HepG2 (cell line): ENCODE measurements around the gene PTGER4. TPM values are rescaled to one million over a fixed set of nuclear protein-coding genes. Genes with fewer than 3 reads are reported as not detected.

Source experiments
- ATAC-seq: fragments of 200-7000 bp; cut with Tn5 transposase; 3 replicates; pipeline ENCODE4 v1.9.1; 2020; ENCODE audit warnings: mild to moderate bottlenecking, moderate library complexity
- BruUV-seq: library from RNA; stranded (reverse); fragments of 400-500 nt; replicated peaks from 2 replicates; lab custom pipeline; 2021; lab: Mats Ljungman, UMichigan
- CTCF ChIA-PET: fragments of 300-600 bp; formaldehyde crosslinking; extraction: SDS; loops from one replicate; lab custom pipeline; 2021; ENCODE audit warnings: low total read pairs, inconsistent platforms, low intra/inter-chr PET ratio; lab: Yijun Ruan, JAX
- POLR2A ChIA-PET: fragments of 350-600 bp; sonication (Branson Sonifier 250); formaldehyde crosslinking; loops from one replicate; lab custom pipeline; 2020; ENCODE audit warnings: antibody characterized with exemption, inconsistent platforms; lab: Yijun Ruan, JAX
- DNase-seq: peaks from one replicate; pipeline ENCODE4 v3.0.0-alpha.2; 2015; ENCODE audit warnings: low spot score
- FAIRE-seq: peaks from 3 replicates; lab custom pipeline; 2011; peaks lifted over from hg19 to GRCh38; lab: Jason Lieb, UNC
- H2AFZ ChIP-seq: one replicate; pipeline ENCODE4 v1.6.1; 2011; ENCODE audit warnings: low read length, inconsistent platforms
- H3K27ac ChIP-seq: fragments of 300-600 bp; 3 replicates; pipeline ENCODE4 v1.8.0; 2011; ENCODE audit warnings: mixed run types, mild to moderate bottlenecking, mixed read lengths, low read length, inconsistent platforms; ENCODE audit not compliant: insufficient read depth; ENCODE audit errors: extremely low read length
- H3K27me3 ChIP-seq, 2 experiments: fragments of 200-600 bp in 1 of 2; 2 replicates in 1 of 2; 3 replicates in 1 of 2; pipeline versions ENCODE4 v1.6.0 to v1.8.0; 2011; ENCODE audit warnings: low read length in 2 of 2, mild to moderate bottlenecking in 2 of 2, moderate library complexity in 2 of 2, inconsistent platforms in 1 of 2; ENCODE audit not compliant: insufficient read depth in 2 of 2, control insufficient read depth in 1 of 2
- H3K36me3 ChIP-seq, 2 experiments: fragments of 200-600 bp in 1 of 2; replicated peaks in 1 of 2; 2 replicates in 1 of 2; 3 replicates in 1 of 2; pipeline versions ENCODE4 v1.5.1 to v1.8.0; 2011; ENCODE audit warnings: low read length in 2 of 2, inconsistent platforms in 1 of 2; ENCODE audit not compliant: insufficient read depth in 2 of 2, control insufficient read depth in 1 of 2
- H3K4me1 ChIP-seq: 2 replicates; pipeline ENCODE4 v1.5.1; 2012; ENCODE audit warnings: low read length, inconsistent platforms; ENCODE audit not compliant: insufficient read depth
- H3K4me2 ChIP-seq: 2 replicates; pipeline ENCODE4 v1.6.0; 2011; ENCODE audit warnings: low read depth, low read length, inconsistent platforms
- H3K4me3 ChIP-seq, 3 experiments: fragments of 200-600 bp in 1 of 3; sonication (generic), shearing (Covaris generic) in 1 of 3; replicated peaks in 1 of 3; 2 replicates each; pipeline ENCODE4 v1.5.1; 2011 to 2016; ENCODE audit warnings: low read length in 3 of 3, inconsistent platforms in 2 of 3, low read depth in 2 of 3, mild to moderate bottlenecking in 2 of 3, control low read depth in 1 of 3, mixed read lengths in 1 of 3; ENCODE audit not compliant: insufficient read depth in 1 of 3
- H3K79me2 ChIP-seq: one replicate; pipeline ENCODE4 v1.6.1; 2011; ENCODE audit warnings: low read length, inconsistent platforms; ENCODE audit not compliant: insufficient read depth
- H3K9ac ChIP-seq: 2 replicates; pipeline ENCODE4 v1.6.0; 2011; ENCODE audit warnings: mild to moderate bottlenecking, low read depth, low read length, inconsistent platforms; ENCODE audit not compliant: insufficient read depth
- H3K9me3 ChIP-seq: 2 replicates; pipeline ENCODE4 v1.5.1; 2012; ENCODE audit warnings: mild to moderate bottlenecking, low read length
- H4K20me1 ChIP-seq: 2 replicates; pipeline ENCODE4 v1.6.0; 2011; ENCODE audit warnings: inconsistent platforms, mild to moderate bottlenecking, low read length, moderate library complexity; ENCODE audit not compliant: insufficient read depth
- FOXP4 ChIP-seq: sonication (generic); formaldehyde crosslinking; IDR thresholded peaks from 2 replicates; pipeline ENCODE4 v1.4.0; 2020; ENCODE audit warnings: missing genetic modification reagents
- HIVEP1 ChIP-seq: sonication (generic); formaldehyde crosslinking; IDR thresholded peaks from 2 replicates; pipeline ENCODE4 v1.4.0; 2020; ENCODE audit warnings: mild to moderate bottlenecking, missing genetic modification reagents
- HMGXB3 ChIP-seq: sonication (generic); formaldehyde crosslinking; IDR thresholded peaks from 2 replicates; pipeline ENCODE4 v1.4.0; 2020; ENCODE audit warnings: missing genetic modification reagents, borderline replicate concordance
- PLRG1 ChIP-seq: fragments of 450-650 bp; conservative IDR thresholded peaks from 2 replicates; pipeline ENCODE4 v1.6.1; 2016
- RFX3 ChIP-seq: IDR thresholded peaks from 2 replicates; pipeline ENCODE4 v1.6.1; 2016; ENCODE audit warnings: missing biosample characterization, missing genetic modification reagents
- ZNF180 ChIP-seq: sonication (generic); formaldehyde crosslinking; IDR thresholded peaks from 2 replicates; pipeline ENCODE4 v1.4.0; 2020; ENCODE audit warnings: low read depth, missing genetic modification reagents, borderline replicate concordance
- WGBS: methylation state at CpG from one replicate; pipeline ENCODE4 v1.1.6; 2017; ENCODE audit warnings: low lambda C conversion rate; 5-methylcytosine and 5-hydroxymethylcytosine counted together
- in situ Hi-C: cut with HindIII; loops from 2 replicates; pipeline ENCODE4 v1.10.0; 2017; ENCODE audit warnings: low pct_unique_long_range_greater_than_20kb; ENCODE audit not compliant: extremely low pct_ligation_motif_present
- intact Hi-C: fragments of 100-400 bp; cut with micrococcal nuclease; formaldehyde crosslinking; loops from one replicate; pipeline ENCODE4 v1.10.0; 2022; ENCODE audit not compliant: unreplicated experiment
- polyA plus RNA-seq, 8 experiments: library from polyadenylated mRNA; depleted of rRNA in 3 of 8; stranded (reverse) in 7 of 8; unstranded in 1 of 8; fragments of >200 nt; fragmentation: Illumina TruSeq in 4 of 8; extraction: Trizol in 4 of 8; gene quantifications; 2 replicates each; pipeline versions ENCODE4 v1.2.1 to v1.2.3, GENCODE V29; 2011 to 2016; ENCODE audit warnings: low read depth in 4 of 8, missing spikeins in 1 of 8, mixed read lengths in 1 of 8; ENCODE audit not compliant: insufficient read depth in 1 of 8
- total RNA-seq, 5 experiments: library from RNA; depleted of rRNA; stranded (reverse); fragments of >200 nt; fragmentation: Illumina TruSeq; extraction: Trizol; gene quantifications; 2 replicates each; pipeline ENCODE4 v1.2.3, GENCODE V29; 2016; ENCODE audit warnings: low read depth in 1 of 5

Gene PTGER4
- total and polyA plus RNA-seq, 2 of the 13 experiments (the other 11 are each of a cell fraction or from before 2014, with no cell fraction given) = 0.01 to 0.11 TPM

DNA sequence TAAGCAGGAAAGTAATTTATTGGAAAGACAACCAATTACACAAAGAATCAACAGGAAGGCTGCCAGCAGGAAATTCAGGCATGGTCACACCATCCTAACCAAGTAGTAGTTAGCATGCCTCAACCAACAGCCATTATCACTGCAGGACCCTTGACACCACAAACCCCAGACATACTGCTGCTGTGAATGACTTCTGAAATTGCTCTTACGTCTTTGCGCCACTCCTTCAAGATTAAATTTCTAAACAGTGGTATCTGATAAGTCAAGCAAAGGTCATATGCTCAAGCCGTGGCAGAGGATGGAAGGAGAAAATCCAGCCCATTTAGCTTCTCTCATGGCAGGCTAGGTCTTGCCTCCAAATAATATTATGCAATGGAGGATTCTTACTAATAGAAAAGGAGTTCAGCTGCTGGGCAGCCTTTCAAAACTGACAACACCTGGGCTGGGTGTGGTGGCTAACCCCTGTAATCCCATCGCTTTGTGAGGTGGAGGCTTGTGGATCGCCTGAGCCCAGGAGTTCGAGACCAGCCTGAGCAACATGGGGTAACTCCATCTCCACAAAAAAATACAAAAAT lies 5.0 kb upstream of the PTGER4 start:
- H3K9me3 ChIP-seq = no peaks in the 10 kb centered on the region
- no peak overlapping the region for H3K9ac ChIP-seq
- H3K4me2 ChIP-seq = no peak overlapping the region
- no peaks in the 10 kb centered on the region for H3K36me3 ChIP-seq
- FAIRE-seq (no peak), DNase-seq (no peak)
- no peaks in the 10 kb centered on the region for H4K20me1 ChIP-seq
- CTCF ChIA-PET = no interaction called here
- BruUV-seq = no TSS peak
- H3K27ac ChIP-seq = no peak overlapping the region
- H2AFZ ChIP-seq = no peak overlapping the region
- intact Hi-C loops = no loop called here
- WGBS = 46% methylated on average over 6 of the region's 6 CpGs
- POLR2A ChIA-PET = no interaction called here
- peaks cover 6% of the 10 kb centered on the region; the same call in 1 of the 2 replicates for H3K4me1 ChIP-seq
- H3K4me3 ChIP-seq = no peak overlapping the region
- no peak for TF ChIP-seq PLRG1
- TF ChIP-seq, all 625 proteins: peak for 0
- H3K79me2 ChIP-seq = no peaks in the 10 kb centered on the region
- no peak for ATAC-seq
- peaks cover 0 to 7% of the 10 kb centered on the region in 2 experiments; a peak in 2 of 5 replicates for H3K27me3 ChIP-seq
- in situ Hi-C loops = loop anchor here (25.0 kb wide), 1 partner anchor 1087 kb away; no protein-coding TSS in a partner anchor

DNA sequence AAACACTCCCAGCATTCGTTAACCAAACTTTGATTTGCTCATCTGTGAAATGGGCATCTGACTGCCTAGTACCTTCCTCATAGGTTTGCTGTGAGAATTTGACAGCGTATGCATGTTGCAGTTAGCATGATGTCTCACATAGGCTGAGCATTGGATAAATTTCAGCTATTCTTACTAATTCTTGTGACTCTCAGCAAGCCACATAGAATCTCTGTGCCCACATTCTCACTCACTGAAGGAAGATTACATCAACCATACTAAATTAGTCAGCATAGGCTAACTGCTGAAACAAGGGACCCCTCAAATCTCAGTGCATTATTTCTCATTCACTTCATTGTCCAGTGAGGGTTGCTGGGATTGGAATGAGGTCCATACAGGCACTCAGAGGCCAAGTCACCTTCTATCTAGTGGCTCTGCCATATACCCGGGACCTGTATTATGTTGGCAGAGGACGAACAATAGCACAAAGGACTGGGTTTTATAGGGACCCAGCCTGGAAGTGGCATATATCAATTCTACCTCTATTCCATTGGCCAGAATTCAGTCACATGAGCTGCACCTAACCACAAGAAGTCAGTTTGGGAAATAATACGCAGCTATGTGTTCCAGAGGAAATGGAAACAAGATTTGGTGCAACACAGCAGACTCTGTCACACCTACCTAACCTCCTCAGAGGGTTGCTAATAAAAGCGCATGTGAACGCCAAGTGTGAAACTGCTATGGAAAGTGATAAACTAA lies 4.2 kb upstream of the PTGER4 start:
- FAIRE-seq (no peak), ATAC-seq (no peak), DNase-seq (no peak)
- Histone ChIP-seq H2AFZ (no peak overlapping the region), H3K4me2 (no peak overlapping the region), H3K4me1 (peaks cover 12% of the 10 kb centered on the region; the same call in 1 of the 2 replicates), H3K9ac (no peak overlapping the region), H3K27ac (no peak overlapping the region), H3K27me3 (peaks cover 0 to 7% of the 10 kb centered on the region in 2 experiments; a peak in 2 of 5 replicates), H4K20me1 (no peaks in the 10 kb centered on the region), H3K9me3 (no peaks in the 10 kb centered on the region), H3K36me3 (no peaks in the 10 kb centered on the region), H3K79me2 (no peaks in the 10 kb centered on the region), H3K4me3 (no peak overlapping the region)
- ChIA-PET POLR2A (no interaction called here), CTCF (no interaction called here)
- WGBS = 54% methylated on average over 7 of the region's 7 CpGs
- intact Hi-C loops = no loop called here
- no TSS peak for BruUV-seq
- in situ Hi-C loops = loop anchor here (25.0 kb wide), 1 partner anchor 1088 kb away; no protein-coding TSS in a partner anchor
- TF ChIP-seq HMGXB3 (no peak), ZNF180 (no peak), RFX3 (no peak), HIVEP1 (no peak), FOXP4 (CRISPR knock-in tag) (no peak)
